Measurements from ENCODE around the gene CASP9.

- TF ChIP-seq POLR2A (IDR thresholded peaks at IDR 0.05) = no peak
- TF ChIP-seq CTCF (IDR thresholded peaks at IDR 0.05) = no peak
Observed at GRCh38 chr1:15519625-15520024, 4.4 kb downstream of the CASP9 start.

Measured in testis (tissue), 2 donors.